OCI-LY1 (cell line): ENCODE results near the gene MCM10.

ENCODE experiments used
- CTCF ChIP-seq: fragments of 200-600 bp; sonication (generic), shearing (Covaris generic); IDR thresholded peaks from 2 replicates; pipeline ENCODE4 v1.5.1; 2017; ENCODE audit warnings: mild to moderate bottlenecking, antibody characterized with exemption, low read length, moderate library complexity, mixed read lengths
- EZH2 ChIP-seq: fragments of 200-600 bp; sonication (generic), shearing (Covaris generic); IDR thresholded peaks from 2 replicates; pipeline ENCODE4 v1.8.0; 2017; ENCODE audit warnings: borderline replicate concordance, mixed run types, mild to moderate bottlenecking, antibody characterized with exemption, low read length, moderate library complexity, mixed read lengths

- TF ChIP-seq CTCF (no peak), EZH2 (no peak)
These were observed 40.4 kb upstream of the MCM10 start for GRCh38 chr10:13120786-13121499.
